H1 (cell line): ENCODE results near the gene C1orf87. TPM values are rescaled to one million over a fixed set of nuclear protein-coding genes. Genes with fewer than 3 reads are reported as not detected.

Experiments used
- CTCF ChIA-PET: fragments of 300-600 bp; sonication (Branson Sonifier 250); formaldehyde crosslinking; loops from one replicate; lab custom pipeline; 2021; ENCODE audit not compliant: partially characterized antibody; lab: Charles Lee
- POLR2A ChIA-PET: fragments of 300-600 bp; sonication (Branson Sonifier 250); formaldehyde crosslinking; loops from one replicate; lab custom pipeline; 2021; ENCODE audit warnings: inconsistent platforms; ENCODE audit not compliant: partially characterized antibody; lab: Charles Lee
- DNase-seq, 2 experiments: peaks; one replicate each; pipeline versions ENCODE4 v3.0.0 to v3.0.0-alpha.2; 2010 to 2022; ENCODE audit warnings: low spot score in 2 of 2, low read depth in 1 of 2, mixed read lengths in 1 of 2
- FAIRE-seq: peaks from 2 replicates; lab custom pipeline; 2011; peaks lifted over from hg19 to GRCh38; lab: Jason Lieb, UNC
- H2AFZ ChIP-seq: 2 replicates; pipeline ENCODE4 v1.8.1; 2012; ENCODE audit warnings: low read length, inconsistent platforms
- H2AK5ac ChIP-seq: 2 replicates; pipeline ENCODE4 v1.6.1; 2013; ENCODE audit warnings: low read depth, low read length
- H2BK120ac ChIP-seq: replicated peaks from 2 replicates; pipeline ENCODE3; 2013; ENCODE audit warnings: low read depth, low read length, inconsistent platforms
- H2BK12ac ChIP-seq: 2 replicates; pipeline ENCODE4 v1.6.1; 2013; ENCODE audit warnings: low read depth, low read length
- H2BK15ac ChIP-seq: 2 replicates; pipeline ENCODE4 v1.6.1; 2013; ENCODE audit warnings: low read length
- H2BK20ac ChIP-seq: 2 replicates; pipeline ENCODE4 v1.6.1; 2013; ENCODE audit warnings: low read length
- H2BK5ac ChIP-seq: 2 replicates; pipeline ENCODE4 v1.6.1; 2013; ENCODE audit warnings: low read depth, low read length
- H3K14ac ChIP-seq: 2 replicates; pipeline ENCODE4 v1.6.1; 2013; ENCODE audit warnings: inconsistent platforms; ENCODE audit not compliant: insufficient read length
- H3K18ac ChIP-seq: 2 replicates; pipeline ENCODE4 v1.6.1; 2013; ENCODE audit warnings: low read length; ENCODE audit errors: extremely low read depth
- H3K23ac ChIP-seq: 2 replicates; pipeline ENCODE4 v1.6.1; 2013; ENCODE audit warnings: inconsistent platforms; ENCODE audit not compliant: insufficient read length
- H3K23me2 ChIP-seq: 2 replicates; pipeline ENCODE4 v1.6.1; 2013; ENCODE audit warnings: low read depth, low read length
- H3K27ac ChIP-seq: 2 replicates; pipeline ENCODE4 v1.6.1; 2011; ENCODE audit warnings: low read depth, low read length, inconsistent platforms
- H3K27me3 ChIP-seq, 4 experiments: replicated peaks in 1 of 4; 1 replicate in 1 of 4; 2 replicates in 3 of 4; pipeline versions ENCODE4 v1.6.1 to v1.8.1; 2011 to 2013; ENCODE audit warnings: low read length in 3 of 4, mild to moderate bottlenecking in 3 of 4, inconsistent platforms in 2 of 4, mixed read lengths in 2 of 4, moderate library complexity in 1 of 4; ENCODE audit not compliant: control insufficient read depth in 3 of 4, insufficient read depth in 3 of 4; ENCODE audit errors: extremely low read depth in 1 of 4
- H3K36me3 ChIP-seq, 4 experiments: 2 replicates each; pipeline versions ENCODE4 v1.6.1 to v1.8.1; 2011 to 2013; ENCODE audit warnings: mild to moderate bottlenecking in 4 of 4, low read length in 3 of 4, moderate library complexity in 2 of 4, control low read depth in 1 of 4, inconsistent platforms in 1 of 4; ENCODE audit not compliant: insufficient read depth in 4 of 4, control insufficient read depth in 2 of 4
- H3K4ac ChIP-seq: replicated peaks from 2 replicates; pipeline ENCODE3; 2013; ENCODE audit warnings: low read length, low read depth, mixed read lengths, inconsistent platforms; ENCODE audit not compliant: insufficient read length
- H3K4me1 ChIP-seq, 4 experiments: replicated peaks in 1 of 4; 1 replicate in 1 of 4; 2 replicates in 3 of 4; pipeline versions ENCODE4 v1.6.1 to v1.8.1; 2011 to 2013; ENCODE audit warnings: low read length in 3 of 4, inconsistent platforms in 2 of 4, mixed read lengths in 1 of 4; ENCODE audit not compliant: insufficient read depth in 4 of 4, control insufficient read depth in 3 of 4
- H3K4me2 ChIP-seq, 2 experiments: 2 replicates each; pipeline versions ENCODE4 v1.6.1 to v1.8.1; 2011 to 2013; ENCODE audit warnings: low read depth in 2 of 2, low read length in 2 of 2, control low read depth in 1 of 2, inconsistent platforms in 1 of 2, mild to moderate bottlenecking in 1 of 2; ENCODE audit not compliant: insufficient read depth in 1 of 2
- H3K4me3 ChIP-seq, 4 experiments: fragments of 200-600, 300-600 bp in 1 of 4; sonication (generic), shearing (Covaris generic), sonication (Bioruptor Twin) in 1 of 4; 2 replicates each; pipeline versions ENCODE4 v1.5.1 to v1.8.1; 2011 to 2016; ENCODE audit warnings: low read length in 4 of 4, low read depth in 3 of 4, control low read depth in 2 of 4, inconsistent platforms in 2 of 4, mild to moderate bottlenecking in 2 of 4, mixed read lengths in 1 of 4, moderate library complexity in 1 of 4; ENCODE audit not compliant: insufficient read depth in 2 of 4; ENCODE audit errors: extremely low read depth in 1 of 4
- H3K56ac ChIP-seq: replicated peaks from 2 replicates; pipeline ENCODE3; 2013; ENCODE audit warnings: low read depth, mild to moderate bottlenecking, mixed read lengths, low read length, inconsistent platforms; ENCODE audit not compliant: insufficient read length
- H3K79me1 ChIP-seq: 2 replicates; pipeline ENCODE4 v1.6.1; 2013; ENCODE audit warnings: low read depth, low read length, control low read depth
- H3K79me2 ChIP-seq, 2 experiments: 2 replicates each; pipeline versions ENCODE4 v1.6.1 to v1.8.1; 2012 to 2013; ENCODE audit warnings: low read length in 2 of 2, mild to moderate bottlenecking in 2 of 2, inconsistent platforms in 1 of 2; ENCODE audit not compliant: insufficient read depth in 2 of 2, control insufficient read depth in 1 of 2
- H3K9ac ChIP-seq, 4 experiments: replicated peaks in 1 of 4; 1 replicate in 1 of 4; 2 replicates in 3 of 4; pipeline versions ENCODE4 v1.6.1 to v1.8.1; 2011 to 2013; ENCODE audit warnings: low read depth in 3 of 4, low read length in 3 of 4, control low read depth in 2 of 4, mild to moderate bottlenecking in 2 of 4, moderate library complexity in 2 of 4, inconsistent platforms in 1 of 4; ENCODE audit errors: extremely low read depth in 1 of 4
- H3K9me3 ChIP-seq, 2 experiments: 2 replicates each; pipeline versions ENCODE4 v1.6.1 to v1.8.1; 2012 to 2013; ENCODE audit warnings: mild to moderate bottlenecking in 2 of 2, moderate library complexity in 2 of 2, control low read depth in 1 of 2, inconsistent platforms in 1 of 2, low read depth in 1 of 2, low read length in 1 of 2, mixed read lengths in 1 of 2; ENCODE audit not compliant: insufficient read depth in 2 of 2
- H4K20me1 ChIP-seq, 2 experiments: replicated peaks in 1 of 2; 2 replicates each; pipeline versions ENCODE3 to v1.8.1; 2011 to 2013; ENCODE audit warnings: inconsistent platforms in 2 of 2, low read length in 2 of 2, mild to moderate bottlenecking in 1 of 2; ENCODE audit not compliant: insufficient read depth in 2 of 2, control insufficient read depth in 1 of 2
- H4K5ac ChIP-seq: 2 replicates; pipeline ENCODE4 v1.6.1; 2013; ENCODE audit warnings: low read length, low read depth, mixed read lengths, inconsistent platforms; ENCODE audit not compliant: insufficient read length
- H4K8ac ChIP-seq: 2 replicates; pipeline ENCODE4 v1.8.0; 2013; ENCODE audit warnings: mild to moderate bottlenecking, moderate library complexity, low read length, inconsistent platforms; ENCODE audit not compliant: insufficient read depth; ENCODE audit errors: extremely low read depth
- H4K91ac ChIP-seq: replicated peaks from 2 replicates; pipeline ENCODE3; 2013; ENCODE audit warnings: low read length, mixed read lengths, inconsistent platforms; ENCODE audit not compliant: insufficient read length
- WGBS, 2 experiments: shearing (Covaris generic) in 1 of 2; methylation state at CpG; one replicate each; pipeline versions ENCODE4 v1.1.6 to v1.1.7; 2013 to 2015; ENCODE audit warnings: low lambda C conversion rate in 2 of 2, mixed read lengths in 2 of 2, inconsistent platforms in 1 of 2, low coverage in 1 of 2, missing lambda C conversion rate in 1 of 2; ENCODE audit not compliant: insufficient replicate concordance in 2 of 2, insufficient coverage in 1 of 2, insufficient read length in 1 of 2; ENCODE audit errors: extremely low coverage in 1 of 2, missing lambda C conversion rate in 1 of 2; 5-methylcytosine and 5-hydroxymethylcytosine counted together
- polyA plus RNA-seq, 7 experiments: library from polyadenylated mRNA; depleted of rRNA in 3 of 7; stranded (reverse) in 5 of 7; unstranded in 2 of 7; fragments of >200 nt in 5 of 7; fragments of 200-250 nt in 2 of 7; gene quantifications; 1 replicate in 5 of 7; 2 replicates in 1 of 7; 4 replicates in 1 of 7; pipeline versions ENCODE4 v1.2.1 to v1.2.3, GENCODE V29; 2011 to 2013; ENCODE audit warnings: missing spikeins in 2 of 7, mixed read lengths in 2 of 7
- total RNA-seq: library from RNA; stranded (reverse); fragmentation: NEBNext Ultra II Directional; extraction: Animal tissue kit (Norgen Biotek cat#: 25700); gene quantifications from 2 replicates; pipeline ENCODE4 v1.2.1, GENCODE V29; 2021

The C1orf87 gene
- total and polyA plus RNA-seq, 2 of the 8 experiments (the other 6 are each of a cell fraction or from before 2014, with no cell fraction given): 0.41 TPM; not detected in 1

DNA sequence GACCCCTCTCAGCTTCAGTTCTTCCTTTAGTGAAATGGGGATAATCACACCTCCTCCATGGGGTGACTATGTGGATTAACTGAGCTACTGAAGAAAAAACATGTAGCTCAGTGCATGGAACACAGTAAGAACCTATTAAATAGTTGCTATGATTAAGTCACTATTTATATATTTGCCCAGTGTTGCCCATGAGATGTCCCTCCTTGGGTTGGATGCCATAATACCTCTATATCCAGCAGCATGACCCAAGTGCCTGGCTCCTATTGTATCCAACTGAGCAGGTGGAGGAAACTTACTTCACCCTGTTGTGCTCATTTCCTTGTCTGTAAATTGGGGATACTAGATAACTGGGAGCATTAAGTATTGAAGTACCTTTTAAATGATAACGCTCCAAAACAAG lies 99.9 kb downstream of the C1orf87 start:
- Histone ChIP-seq H3K4me2 (no peak overlapping the region), H3K23ac (no peak overlapping the region), H2AK5ac (no peak overlapping the region), H3K9me3 (no peaks in the 10 kb centered on the region), H3K4me1 (peaks cover 0 to 2% (median under 1%) of the 10 kb centered on the region in 4 experiments; a peak in 3 of 7 replicates), H4K5ac (no peak overlapping the region), H3K23me2 (no peaks in the 10 kb centered on the region), H3K79me1 (no peaks in the 10 kb centered on the region), H2AFZ (no peak overlapping the region), H2BK120ac (no peak overlapping the region), H3K27me3 (no peaks in the 10 kb centered on the region; a peak in 1 of 7 replicates), H2BK15ac (no peak overlapping the region), H3K36me3 (no peaks in the 10 kb centered on the region), H3K14ac (no peak overlapping the region), H3K4ac (no peak overlapping the region), H3K9ac (no peak overlapping the region), H3K18ac (no peak overlapping the region), H4K8ac (no peak overlapping the region), H2BK5ac (no peak overlapping the region), H4K91ac (no peak overlapping the region), H2BK20ac (no peak overlapping the region), H3K79me2 (no peaks in the 10 kb centered on the region), H3K27ac (no peak overlapping the region), H4K20me1 (no peaks in the 10 kb centered on the region), H3K4me3 (no peak overlapping the region), H2BK12ac (no peak overlapping the region), H3K56ac (no peak overlapping the region)
- no peak for FAIRE-seq
- no peak for DNase-seq
- 91% methylated on average over 1 of the region's 1 CpG; no CpG with 5 or more reads in 1 of the 2 experiments for WGBS, 2 experiments
- CTCF ChIA-PET: interaction anchor here (1.0 to 3.7 kb wide), 7 partner anchors 9 to 308 kb away, joined by 3 to 43 read pairs (median 12); no protein-coding TSS in a partner anchor
- POLR2A ChIA-PET: no interaction called here
